Fibroblast of villous mesenchyme (primary cell): ENCODE measurements around the gene SMURF1. TPM values are rescaled to one million over a fixed set of nuclear protein-coding genes. Genes with fewer than 3 reads are reported as not detected.

ENCODE experiments used
- DNase-seq: peaks from one replicate; pipeline ENCODE4 v3.0.0-alpha.2; 2010; ENCODE audit warnings: low read depth
- H3K4me3 ChIP-seq: 2 replicates; pipeline ENCODE4 v1.5.1; 2011; ENCODE audit warnings: low read depth, mild to moderate bottlenecking, low read length
- total RNA-seq: library from RNA; depleted of rRNA; stranded (reverse); fragments of >200 nt; gene quantifications from 2 replicates; pipeline ENCODE4 v1.2.3, GENCODE V29; 2012
- TF ChIP-seq, protein P1 (sequence below): IDR thresholded peaks from 2 replicates; pipeline ENCODE4 v1.5.1; 2012; ENCODE audit warnings: low read depth, mild to moderate bottlenecking, low read length; ENCODE audit not compliant: insufficient read depth

Gene SMURF1
- total RNA-seq, 1 donor: 29.8 TPM

- H3K4me3 ChIP-seq: no peak overlapping the region
- DNase-seq: peak; percentile 74
- TF ChIP-seq, protein P1, sequence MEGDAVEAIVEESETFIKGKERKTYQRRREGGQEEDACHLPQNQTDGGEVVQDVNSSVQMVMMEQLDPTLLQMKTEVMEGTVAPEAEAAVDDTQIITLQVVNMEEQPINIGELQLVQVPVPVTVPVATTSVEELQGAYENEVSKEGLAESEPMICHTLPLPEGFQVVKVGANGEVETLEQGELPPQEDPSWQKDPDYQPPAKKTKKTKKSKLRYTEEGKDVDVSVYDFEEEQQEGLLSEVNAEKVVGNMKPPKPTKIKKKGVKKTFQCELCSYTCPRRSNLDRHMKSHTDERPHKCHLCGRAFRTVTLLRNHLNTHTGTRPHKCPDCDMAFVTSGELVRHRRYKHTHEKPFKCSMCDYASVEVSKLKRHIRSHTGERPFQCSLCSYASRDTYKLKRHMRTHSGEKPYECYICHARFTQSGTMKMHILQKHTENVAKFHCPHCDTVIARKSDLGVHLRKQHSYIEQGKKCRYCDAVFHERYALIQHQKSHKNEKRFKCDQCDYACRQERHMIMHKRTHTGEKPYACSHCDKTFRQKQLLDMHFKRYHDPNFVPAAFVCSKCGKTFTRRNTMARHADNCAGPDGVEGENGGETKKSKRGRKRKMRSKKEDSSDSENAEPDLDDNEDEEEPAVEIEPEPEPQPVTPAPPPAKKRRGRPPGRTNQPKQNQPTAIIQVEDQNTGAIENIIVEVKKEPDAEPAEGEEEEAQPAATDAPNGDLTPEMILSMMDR: no peak
These were observed 119.8 kb downstream of the SMURF1 start for GRCh38 chr7:99024066-99024465.

DNA sequence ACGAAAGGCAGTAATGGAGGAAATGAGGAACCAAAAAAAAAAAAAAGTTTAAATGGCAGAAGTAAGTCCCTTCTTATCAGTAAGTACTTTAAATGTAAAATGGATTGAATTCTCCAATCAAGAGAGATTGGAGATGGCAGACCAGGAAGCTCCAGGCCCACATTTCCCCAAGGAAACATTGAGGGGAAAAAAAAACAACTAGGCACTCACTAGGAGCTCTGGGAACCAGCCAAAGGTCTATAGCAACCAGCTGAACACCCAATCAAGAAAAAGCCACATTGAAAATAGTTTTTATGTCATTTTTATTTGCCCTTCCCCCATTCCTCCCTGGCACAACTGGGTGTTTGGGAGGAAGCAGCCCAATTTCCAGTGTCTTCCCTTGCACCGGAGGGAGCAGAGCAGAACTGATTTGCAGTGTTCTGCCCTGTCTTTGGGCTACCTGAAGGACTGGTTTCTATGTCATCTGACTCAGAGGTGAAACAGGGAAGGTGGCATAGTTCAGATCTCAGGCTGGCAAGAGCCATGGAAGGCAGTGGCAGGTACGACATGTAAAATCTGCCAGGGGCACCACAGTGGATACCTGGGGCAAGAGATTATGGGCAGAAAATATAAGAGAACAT is 121.9 kb downstream of the SMURF1 start:
- H3K4me3 ChIP-seq: no peak overlapping the region
- TF ChIP-seq, protein P1: no peak
- DNase-seq: no peak

DNA sequence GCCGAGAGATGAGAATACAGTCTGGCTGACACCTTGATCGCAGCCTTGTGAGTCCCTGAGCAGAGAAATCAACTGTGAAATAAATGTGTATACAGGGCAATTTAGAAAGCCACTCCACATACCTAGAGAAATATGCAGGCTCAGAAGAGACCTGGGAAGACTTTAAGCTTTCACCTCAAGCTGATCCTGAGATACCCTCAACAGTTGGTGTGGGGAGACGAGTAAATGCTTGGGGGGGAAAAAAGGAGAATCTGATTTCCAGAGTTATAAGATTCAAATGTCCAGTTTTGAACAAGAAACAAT is 123.5 kb downstream of the SMURF1 start:
- TF ChIP-seq, protein P1: no peak
- no peak overlapping the region for H3K4me3 ChIP-seq
- DNase-seq: no peak

DNA sequence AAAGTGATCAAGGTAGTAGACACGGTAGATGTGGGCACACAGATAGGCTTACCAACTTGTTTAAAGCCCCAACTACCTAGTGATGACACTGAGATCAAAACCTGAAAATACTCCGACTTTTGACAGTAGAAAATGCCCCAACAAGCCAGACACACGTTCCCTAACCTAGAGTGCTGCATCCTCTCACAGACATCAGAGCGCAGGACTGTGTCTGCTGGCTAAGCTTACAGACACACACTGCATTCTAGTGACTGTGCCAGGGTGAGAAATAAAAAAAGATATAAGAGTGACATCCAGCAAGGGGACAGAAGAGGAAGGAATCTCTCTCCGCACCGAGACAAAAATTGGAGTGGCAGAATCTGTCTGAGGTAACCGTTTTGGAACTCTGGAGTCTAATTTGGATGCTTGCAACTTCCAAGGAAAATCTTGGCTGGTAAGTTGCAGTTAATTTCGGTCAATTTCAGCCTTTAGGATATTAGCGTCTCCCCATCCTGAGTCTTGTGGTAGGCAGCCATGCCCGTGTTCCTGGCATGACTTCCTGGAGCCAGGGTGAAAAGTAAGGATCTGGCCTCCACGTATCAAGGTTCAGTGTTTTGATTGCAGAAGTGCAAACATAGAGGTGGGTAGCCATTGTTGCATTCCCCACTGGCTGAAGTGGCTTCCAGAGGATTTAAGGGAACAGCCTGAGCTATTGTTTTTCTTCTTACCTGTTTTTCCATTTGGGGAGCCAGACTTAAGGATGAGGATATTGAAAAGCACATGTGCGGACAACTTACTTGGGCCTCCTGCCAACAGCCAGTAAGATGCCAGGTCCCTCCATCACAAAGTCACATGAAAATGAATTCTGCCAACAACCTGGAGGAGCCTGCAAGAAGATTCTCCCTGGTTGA is 124.1 kb downstream of the SMURF1 start:
- H3K4me3 ChIP-seq: no peak overlapping the region
- TF ChIP-seq, protein P1: no peak
- DNase-seq: no peak

DNA sequence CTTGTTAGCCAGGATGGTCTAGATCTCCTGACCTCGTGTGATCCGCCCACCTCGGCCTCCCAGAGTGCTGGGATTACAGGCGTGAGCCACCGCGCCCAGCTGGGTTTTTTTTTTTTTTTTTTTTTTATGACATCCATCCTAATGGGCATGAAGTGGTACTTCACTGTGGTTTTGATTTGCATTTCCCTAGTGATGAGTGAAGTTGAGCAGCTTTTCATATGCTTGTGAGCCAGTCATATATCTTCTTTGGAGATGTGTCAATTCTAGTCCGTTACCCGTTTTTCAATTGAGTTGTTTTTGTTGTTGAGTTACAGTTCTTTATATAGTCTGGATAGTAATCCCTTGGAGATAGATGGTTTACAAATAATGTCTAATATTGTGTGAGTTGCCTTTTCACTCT is 127.7 kb downstream of the SMURF1 start:
- H3K4me3 ChIP-seq: no peak overlapping the region
- TF ChIP-seq, protein P1: no peak
- DNase-seq: no peak

DNA sequence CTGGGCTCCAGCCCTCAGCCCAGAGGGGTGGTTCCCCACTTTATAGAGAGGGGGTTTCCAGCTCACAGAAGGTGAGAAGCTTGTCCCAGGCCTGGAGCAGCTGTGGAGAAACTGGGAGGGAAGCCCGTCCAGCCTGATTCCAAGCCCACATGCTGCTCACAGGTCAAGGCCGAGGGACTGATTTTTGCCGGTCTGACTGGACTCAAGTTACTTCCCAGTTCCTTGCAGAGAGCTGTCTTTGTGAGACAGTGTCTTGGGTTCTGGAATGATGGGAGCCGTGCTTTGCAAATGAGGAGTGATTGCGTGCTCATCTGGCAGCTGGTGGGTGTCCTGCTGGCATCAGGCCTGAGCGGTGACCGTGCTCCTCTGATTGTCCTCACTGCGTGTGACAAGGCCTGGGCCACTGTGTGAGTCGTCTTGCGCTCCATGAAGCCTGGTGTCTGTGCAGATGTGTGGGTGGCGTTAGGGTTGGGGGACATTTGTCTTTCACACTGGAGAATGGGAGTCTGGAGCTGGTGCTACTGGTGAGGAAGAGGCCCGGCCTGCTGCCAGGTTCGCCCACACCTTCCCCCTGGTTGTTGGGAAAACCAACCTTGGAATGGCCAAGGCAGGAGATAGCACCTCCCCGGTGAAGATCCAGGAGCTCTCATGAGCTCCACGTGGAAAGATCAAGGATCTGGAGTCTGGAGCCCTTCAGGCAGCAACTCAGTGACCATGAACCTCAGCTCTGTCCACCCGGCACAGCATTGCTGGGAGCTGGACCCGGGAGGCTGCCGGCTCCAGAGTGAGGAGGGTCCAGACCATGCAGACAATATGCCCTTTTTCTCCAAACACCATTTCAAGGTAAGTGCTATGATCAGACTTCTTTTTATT is 129.6 kb downstream of the SMURF1 start:
- no peak for DNase-seq
- TF ChIP-seq, protein P1: no peak
- no peak overlapping the region for H3K4me3 ChIP-seq
